Right forelimb (tissue), 1 donor: ENCODE measurements around the gene WDR17.

ENCODE experiments used
- DNase-seq: peaks from one replicate; pipeline ENCODE4 v3.0.0-alpha.2; 2018

The WDR17 gene

DNA sequence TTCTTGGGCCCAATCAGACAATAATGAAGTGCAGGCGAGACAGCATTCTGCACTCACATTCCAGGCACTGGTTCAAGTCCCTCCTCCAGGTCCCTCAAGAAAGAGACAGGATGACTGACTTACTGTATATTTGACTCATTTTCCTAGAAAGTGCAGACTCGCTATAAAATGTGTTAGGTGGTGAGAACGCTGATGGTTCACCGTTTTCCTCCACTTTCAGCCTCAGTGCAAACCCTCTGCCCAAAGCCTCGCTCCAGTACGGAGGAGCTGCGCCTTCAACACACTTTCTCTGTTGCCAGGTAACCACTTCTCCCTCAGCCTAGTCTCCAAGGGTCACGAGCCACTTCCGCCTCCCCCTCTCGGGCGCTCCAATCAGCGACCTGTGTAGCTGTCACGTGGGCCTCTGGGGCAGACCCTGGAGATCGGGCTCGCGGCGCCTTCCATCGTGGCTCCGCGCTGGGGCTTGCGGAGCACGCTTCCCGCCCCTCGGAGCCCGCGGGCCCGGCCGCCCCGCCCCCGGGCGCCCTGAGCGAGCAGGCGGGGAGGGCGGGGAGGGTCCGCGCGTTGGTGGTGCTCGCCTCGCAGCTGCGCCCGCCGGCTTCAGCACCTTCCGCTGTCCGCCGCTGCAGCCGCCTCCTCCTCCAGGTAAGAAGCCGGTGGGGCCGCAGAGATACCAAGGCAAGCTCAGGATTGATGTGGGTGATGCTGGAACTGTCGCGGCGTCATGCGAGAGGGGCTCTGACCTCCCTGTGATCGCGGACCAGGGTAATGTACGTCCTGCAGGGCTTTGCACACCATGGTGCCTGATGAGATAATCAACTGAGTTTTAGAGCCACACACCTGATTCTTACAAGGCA is at the start of gene WDR17:
Gene WDR17, plus strand, starts transcription at position 407 of the 857 bp plus-strand sequence. CDS start 45,740 bp downstream, outside the sequence.
- peak; percentile 84 for DNase-seq

GRCh38 chr4:176016601-176017000 is 49.0 kb upstream of the WDR17 start:
- DNase-seq = no peak

DNA sequence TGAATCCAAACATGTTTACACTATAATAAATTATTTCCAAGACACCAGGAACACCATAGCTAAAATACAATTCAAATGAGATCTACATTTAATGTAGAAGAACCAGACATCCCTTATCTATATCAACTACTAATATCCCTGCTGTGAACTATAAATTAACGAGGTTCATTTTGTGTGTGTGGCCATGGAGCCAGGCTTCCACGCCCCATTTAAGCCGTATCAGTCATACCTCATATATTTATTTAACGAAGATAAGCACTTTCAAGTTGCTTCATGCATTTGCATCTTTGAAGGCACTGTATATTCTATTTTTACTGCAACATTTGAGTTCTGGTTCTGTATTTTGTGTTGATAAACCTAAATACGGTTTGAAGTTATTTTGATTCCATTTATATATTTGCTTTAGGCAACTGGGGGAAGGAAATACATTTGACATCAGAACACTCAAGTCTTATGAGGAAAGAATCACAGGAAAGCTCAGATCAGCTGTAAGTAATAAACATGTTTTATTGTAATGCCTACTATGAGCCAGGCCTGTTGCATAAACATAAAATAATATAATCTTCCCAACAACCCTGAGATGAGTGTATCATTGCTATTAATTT is 45.1 kb upstream of the WDR17 start:
- no peak for DNase-seq

GRCh38 chr4:176030391-176030790 is 35.2 kb upstream of the WDR17 start:
- DNase-seq = no peak

- DNase-seq = no peak
Measured at GRCh38 chr4:176031922-176032321, 33.7 kb upstream of the WDR17 start.

DNA sequence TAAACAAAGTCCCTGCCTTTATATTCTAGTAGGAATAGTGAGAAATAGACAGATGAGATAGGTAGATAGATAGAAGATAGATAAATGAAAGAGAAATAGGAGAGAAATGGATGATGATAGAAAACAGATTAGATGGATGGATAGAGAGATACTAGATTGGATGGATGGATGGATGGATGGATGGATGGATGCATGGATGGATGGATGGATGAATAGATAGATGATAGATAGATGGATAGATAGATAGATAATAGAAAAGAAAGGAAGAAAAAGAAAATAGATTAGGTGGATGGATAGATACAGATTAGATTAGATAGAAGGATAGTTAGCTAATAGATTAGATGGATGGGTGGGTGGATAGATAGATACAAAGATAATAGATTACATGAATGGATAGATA is 33.2 kb upstream of the WDR17 start:
- no peak for DNase-seq

- no peak for DNase-seq
Measured at GRCh38 chr4:176034499-176034898, 31.1 kb upstream of the WDR17 start.

- no peak for DNase-seq
Measured at GRCh38 chr4:176034936-176035335, 30.7 kb upstream of the WDR17 start.

GRCh38 chr4:176036585-176037205 is 28.9 kb upstream of the WDR17 start:
- no peak for DNase-seq

DNA sequence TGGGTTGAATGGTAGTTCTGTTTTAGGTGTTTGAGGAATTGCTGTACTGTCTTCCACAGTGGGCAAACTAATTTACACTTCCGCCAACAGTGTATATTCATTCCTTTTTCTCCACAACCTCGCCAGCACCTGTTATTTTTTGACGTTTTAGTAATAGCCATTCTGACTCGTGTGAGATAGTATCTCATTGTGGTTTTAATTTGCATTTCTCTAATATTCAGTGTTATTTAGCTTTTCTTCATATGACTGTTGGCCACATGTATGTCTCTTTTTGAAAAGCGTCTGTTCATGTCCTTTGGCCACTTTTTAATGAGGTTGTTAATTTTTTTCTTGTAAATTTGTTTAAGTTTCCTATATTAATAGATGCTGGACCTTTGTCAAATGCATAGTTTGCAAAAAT is 26.9 kb upstream of the WDR17 start:
- no peak for DNase-seq

DNA sequence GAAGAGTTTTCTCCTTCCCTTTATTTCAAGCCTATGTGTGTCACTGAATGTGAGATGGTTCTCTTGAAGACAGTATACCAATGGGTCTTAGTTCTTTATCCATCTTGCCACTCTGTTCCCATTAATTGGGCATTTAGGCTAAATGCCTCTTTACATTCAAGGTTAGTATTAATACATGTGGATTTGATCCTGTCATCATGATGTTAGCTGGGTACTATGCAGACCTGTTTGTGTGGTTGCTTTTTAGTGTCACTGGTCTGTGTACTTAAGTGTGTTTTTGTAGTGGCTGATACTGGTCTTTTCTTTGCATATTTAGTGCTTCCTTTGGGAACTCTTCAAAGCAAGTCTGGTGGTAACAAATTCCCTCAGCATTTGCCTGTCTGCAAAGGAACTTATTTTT is 23.4 kb upstream of the WDR17 start:
- no peak for DNase-seq

GRCh38 chr4:176043838-176044588 is 21.6 kb upstream of the WDR17 start:
- DNase-seq = no peak

- DNase-seq = peak; percentile 58
Measured at GRCh38 chr4:176044589-176044951, 21.1 kb upstream of the WDR17 start.

DNA sequence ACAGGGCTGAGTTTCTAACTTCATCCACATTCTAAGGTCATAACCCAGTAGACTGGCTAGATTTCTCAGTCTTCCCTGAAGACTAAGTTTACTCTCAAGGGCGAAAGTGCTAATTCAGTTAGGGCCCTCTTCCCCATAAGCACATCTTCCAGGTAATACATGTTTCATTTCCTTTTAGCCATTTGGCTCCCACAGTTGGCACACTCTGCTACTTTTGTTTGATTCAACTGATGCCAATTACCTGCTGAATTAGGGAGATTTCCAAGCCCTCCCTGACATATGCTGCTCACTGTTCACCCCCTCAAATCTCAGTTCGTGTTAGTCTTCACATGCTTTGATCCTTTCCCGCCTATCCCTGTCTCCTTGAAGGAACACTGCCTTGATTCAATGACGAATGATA is 17.0 kb upstream of the WDR17 start:
- DNase-seq = no peak

GRCh38 chr4:176052744-176053143 is 12.9 kb upstream of the WDR17 start:
- no peak for DNase-seq

GRCh38 chr4:176053785-176054184 is 11.9 kb upstream of the WDR17 start:
- no peak for DNase-seq

DNA sequence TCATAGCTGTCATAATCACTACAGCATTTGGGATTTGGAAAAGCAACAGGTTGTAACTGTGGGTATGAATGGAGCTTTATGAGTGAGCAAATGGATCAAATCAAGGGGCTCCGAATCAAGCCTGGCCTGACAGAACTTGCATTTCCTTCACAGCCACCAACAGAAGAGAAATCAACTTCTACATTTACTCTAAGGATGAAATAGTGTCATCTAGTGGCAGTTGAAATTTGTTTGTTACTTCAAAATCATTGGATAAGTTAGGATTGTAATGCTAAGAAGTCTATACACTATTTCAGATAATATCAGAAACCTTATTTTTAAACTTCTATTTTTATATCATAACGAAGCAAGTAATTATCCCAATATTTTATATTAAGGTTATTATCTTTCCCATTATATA is 10.7 kb upstream of the WDR17 start:
- DNase-seq = no peak

DNA sequence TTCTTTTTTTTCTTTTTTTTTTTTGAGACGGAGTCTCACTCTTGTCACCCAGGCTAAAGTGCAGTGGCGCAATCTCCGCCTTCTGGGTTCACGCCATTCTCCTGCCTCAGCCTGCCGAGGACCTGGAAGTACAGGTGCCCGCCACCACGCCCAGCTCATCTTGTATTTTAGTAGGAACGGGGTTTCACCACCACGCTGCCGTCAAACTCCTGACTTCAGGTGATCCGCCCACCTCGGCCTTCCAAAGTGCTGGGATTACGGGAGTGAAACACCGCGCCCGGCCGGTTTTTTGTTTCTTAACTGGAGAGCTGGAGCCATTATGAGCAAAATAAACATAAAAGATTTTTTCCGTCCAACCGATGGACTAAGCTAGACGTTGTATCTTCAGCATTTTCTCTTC is 1.9 kb upstream of the WDR17 start:
- no peak for DNase-seq

DNA sequence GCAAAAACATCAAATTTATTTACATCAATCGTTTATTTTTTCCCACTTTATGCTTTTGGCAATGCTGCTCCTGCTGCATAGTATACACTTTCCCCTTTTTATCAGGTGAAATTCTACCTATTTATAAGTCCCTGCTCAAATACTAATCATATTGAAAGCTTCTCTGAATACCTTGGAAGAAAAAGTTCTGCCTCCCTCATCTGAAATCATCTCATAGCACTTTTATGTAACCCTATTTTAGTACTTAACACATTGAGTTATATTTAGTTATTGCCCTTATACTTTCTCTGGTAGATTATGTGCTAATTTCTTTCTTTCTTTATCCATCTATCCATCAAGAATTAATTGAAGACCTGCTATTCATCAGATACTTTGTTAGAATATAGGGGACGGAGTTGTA is 1.1 kb upstream of the WDR17 start:
- DNase-seq = no peak

GRCh38 chr4:176066757-176067156 is 1.1 kb downstream of the WDR17 start:
- DNase-seq = no peak

DNA sequence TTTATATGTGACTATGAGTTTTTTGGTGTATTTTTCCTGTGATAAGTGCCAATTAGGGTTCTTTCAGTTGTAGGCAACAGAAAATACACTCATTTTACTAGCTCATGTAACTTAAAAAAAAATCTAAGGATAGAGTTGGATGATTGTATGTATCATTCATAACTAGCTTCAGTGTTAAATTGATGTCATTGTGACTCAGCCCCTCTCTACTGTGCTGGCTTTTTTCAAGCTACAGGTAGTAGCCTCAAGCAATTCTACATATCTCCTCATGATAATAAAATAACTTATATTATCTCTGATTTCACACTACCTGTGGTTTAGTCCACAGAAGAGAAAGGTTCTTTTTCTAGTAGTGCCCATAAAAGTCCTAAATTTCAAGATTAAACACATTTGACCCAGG is 11.9 kb downstream of the WDR17 start:
- no peak for DNase-seq

GRCh38 chr4:176084769-176085168 is 19.1 kb downstream of the WDR17 start:
- DNase-seq = no peak

DNA sequence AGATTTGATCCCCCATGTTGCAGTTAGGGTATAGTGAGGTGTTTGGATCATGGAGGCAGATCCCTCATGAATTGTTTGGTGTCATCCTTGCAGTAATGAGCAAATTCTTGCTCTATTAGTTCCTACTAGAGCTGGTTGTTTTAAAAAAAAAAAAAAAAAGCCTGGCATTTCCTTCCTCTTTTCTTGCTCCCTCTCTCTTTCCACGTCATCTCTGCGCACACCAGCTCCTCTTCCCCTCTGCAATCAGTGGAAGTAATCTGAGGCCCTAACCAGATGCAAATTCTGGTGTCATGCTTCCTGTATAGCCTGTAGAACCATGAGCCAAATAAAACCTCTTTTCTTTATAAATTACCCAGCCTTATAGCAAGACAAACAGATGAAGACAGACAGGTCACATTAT is 24.5 kb downstream of the WDR17 start:
- DNase-seq = no peak
